Mesothelial cell of epicardium (in vitro differentiated cells): ENCODE results near the gene NAALAD2. TPM values are rescaled to one million over a fixed set of nuclear protein-coding genes. Genes with fewer than 3 reads are reported as not detected.
A peak's percentile ranks its signal among the peaks of the same experiment; 100 is the strongest.

Source experiments
- DNase-seq, 2 experiments: peaks; one replicate each; pipeline ENCODE4 v3.0.0; 2021; ENCODE audit warnings: low spot score in 2 of 2; ENCODE audit not compliant: unreplicated experiment in 2 of 2
- H3K27ac Mint-ChIP-seq: 2 replicates; pipeline ENCODE4 v1.8.0; 2021; ENCODE audit warnings: mixed read lengths
- H3K27me3 Mint-ChIP-seq: 2 replicates; pipeline ENCODE4 v1.8.0; 2021; ENCODE audit warnings: low read depth, mixed read lengths
- H3K36me3 Mint-ChIP-seq: 2 replicates; pipeline ENCODE4 v1.8.0; 2021; ENCODE audit warnings: mixed read lengths
- H3K4me1 Mint-ChIP-seq: 2 replicates; pipeline ENCODE4 v1.8.0; 2021; ENCODE audit warnings: mixed read lengths
- H3K4me3 Mint-ChIP-seq: 2 replicates; pipeline ENCODE4 v1.8.0; 2021; ENCODE audit warnings: mild to moderate bottlenecking, moderate library complexity, mixed read lengths
- H3K9me3 Mint-ChIP-seq: 2 replicates; pipeline ENCODE4 v1.8.0; 2021; ENCODE audit warnings: mixed read lengths
- CTCF ChIP-seq: fragments of 200-600 bp; sonication (generic); IDR thresholded peaks from one replicate; pipeline ENCODE4 v1.5.0; 2021; ENCODE audit warnings: antibody characterized with exemption; ENCODE audit not compliant: unreplicated experiment
- total RNA-seq: library from RNA; stranded (reverse); gene quantifications from 3 replicates; pipeline ENCODE4 v1.2.1, GENCODE V29; 2021

Gene NAALAD2
- total RNA-seq, 1 donor from 2014 or later, result 39.5 TPM

GRCh38 chr11:90120191-90120590, 14.3 kb upstream of the NAALAD2 start:
- no peak for DNase-seq
- H3K36me3 Mint-ChIP-seq, result no peaks in the 10 kb centered on the region

GRCh38 chr11:90124371-90124770, 10.1 kb upstream of the NAALAD2 start:
- TF ChIP-seq CTCF, result no peak
- H3K4me1 Mint-ChIP-seq, result peaks cover 31% of the 10 kb centered on the region

More at GRCh38 chr11:90120191-90120590, 14.3 kb upstream of the NAALAD2 start:
- no peak overlapping the region for H3K27ac Mint-ChIP-seq
- H3K4me3 Mint-ChIP-seq, result no peak overlapping the region
- H3K27me3 Mint-ChIP-seq, result no peaks in the 10 kb centered on the region
- peaks cover 24% of the 10 kb centered on the region for H3K4me1 Mint-ChIP-seq
- no peak for TF ChIP-seq CTCF
- H3K9me3 Mint-ChIP-seq, result no peaks in the 10 kb centered on the region

GRCh38 chr11:90124946-90125345, 9.5 kb upstream of the NAALAD2 start:
- H3K27ac Mint-ChIP-seq, result no peak overlapping the region
- peaks cover 31% of the 10 kb centered on the region for H3K4me1 Mint-ChIP-seq

More at GRCh38 chr11:90124371-90124770, 10.1 kb upstream of the NAALAD2 start:
- H3K36me3 Mint-ChIP-seq, result no peaks in the 10 kb centered on the region
- no peaks in the 10 kb centered on the region for H3K27me3 Mint-ChIP-seq
- H3K9me3 Mint-ChIP-seq, result no peaks in the 10 kb centered on the region
- peak overlapping the region; percentile 72 for H3K27ac Mint-ChIP-seq
- no peak overlapping the region for H3K4me3 Mint-ChIP-seq
- DNase-seq, result no peak

GRCh38 chr11:90133560-90134477, 644 bp upstream of the NAALAD2 start:
- no peak for TF ChIP-seq CTCF
- peaks cover 6% of the 10 kb centered on the region for H3K36me3 Mint-ChIP-seq
- peaks cover 29% of the 10 kb centered on the region for H3K4me1 Mint-ChIP-seq
- no peak for DNase-seq
- H3K27me3 Mint-ChIP-seq, result peaks cover 2% of the 10 kb centered on the region
- peak overlapping the region; percentile 81 for H3K4me3 Mint-ChIP-seq
- peaks cover 4% of the 10 kb centered on the region for H3K9me3 Mint-ChIP-seq
- H3K27ac Mint-ChIP-seq, result peak overlapping the region; percentile 92

More at GRCh38 chr11:90124946-90125345, 9.5 kb upstream of the NAALAD2 start:
- Mint-ChIP-seq H3K9me3 (peaks cover under 1% of the 10 kb centered on the region), H3K36me3 (no peaks in the 10 kb centered on the region), H3K4me3 (no peak overlapping the region), H3K27me3 (peaks cover 2% of the 10 kb centered on the region)
- no peak for TF ChIP-seq CTCF
- DNase-seq, result no peak

- peaks cover 15% of the 10 kb centered on the region for H3K36me3 Mint-ChIP-seq
- H3K27me3 Mint-ChIP-seq, result no peaks in the 10 kb centered on the region
- peaks cover 3% of the 10 kb centered on the region for H3K9me3 Mint-ChIP-seq
- no peak for TF ChIP-seq CTCF
- H3K27ac Mint-ChIP-seq, result peak overlapping the region; percentile 92
- H3K4me3 Mint-ChIP-seq, result peak overlapping the region; percentile 81
- peaks cover 29% of the 10 kb centered on the region for H3K4me1 Mint-ChIP-seq
- no peak for DNase-seq
These were observed 553 bp downstream of the NAALAD2 start for GRCh38 chr11:90135016-90135415.
